Renal cortex interstitium (tissue), 15 donors: ENCODE results near the gene SPTLC2. TPM values are rescaled to one million over a fixed set of nuclear protein-coding genes. Genes with fewer than 3 reads are reported as not detected.
"Not testable (repeated sequence)": the region's sequence is repeated elsewhere in the genome, so short reads cannot be mapped to it uniquely, and the experiment has no call there.

Experiments
- DNase-seq, 11 donors: peaks; one replicate each; pipeline ENCODE4 v3.0.0-alpha.2; 2013; ENCODE audit warnings: low read depth in 9 of 11, low spot score in 4 of 11; ENCODE audit errors: extremely low read depth in 1 of 11
- long read RNA-seq, 16 experiments: transcript quantifications; one replicate each; lab custom pipeline, GENCODE V29; 2026
- polyA plus RNA-seq, 3 donors: library from polyadenylated mRNA; unstranded; fragments of 120-200 nt; gene quantifications; one replicate each; pipeline ENCODE4 v1.2.1, GENCODE V29; 2013; ENCODE audit not compliant: insufficient read length in 3 of 3

Gene SPTLC2
- polyA plus RNA-seq = 10 to 100 TPM; 61.8 to 71.8 (median 71.7) TPM
- long read RNA-seq, donor 1, full-length matches to known transcripts = 10 of 10 reads
- long read RNA-seq, donor 1, partial matches to known transcripts = 0 of 10 reads
- long read RNA-seq, donor 1, other reads (novel, unspliced or antisense) = 0 of 10 reads
- long read RNA-seq, donor 2, full-length matches to known transcripts = 3 of 3 reads
- long read RNA-seq, donor 2, partial matches to known transcripts = 0 of 3 reads
- long read RNA-seq, donor 2, other reads (novel, unspliced or antisense) = 0 of 3 reads
- long read RNA-seq, donor 3, full-length matches to known transcripts = 12 of 12 reads
- long read RNA-seq, donor 3, partial matches to known transcripts = 0 of 12 reads
- long read RNA-seq, donor 3, other reads (novel, unspliced or antisense) = 0 of 12 reads
- long read RNA-seq, donor 4, full-length matches to known transcripts = 14 of 14 reads
- long read RNA-seq, donor 4, partial matches to known transcripts = 0 of 14 reads
- long read RNA-seq, donor 4, other reads (novel, unspliced or antisense) = 0 of 14 reads
- long read RNA-seq, donor 5 = 0 reads
- long read RNA-seq, donor 6, full-length matches to known transcripts = 14 of 14 reads
- long read RNA-seq, donor 6, partial matches to known transcripts = 0 of 14 reads
- long read RNA-seq, donor 6, other reads (novel, unspliced or antisense) = 0 of 14 reads
- long read RNA-seq, donor 7, full-length matches to known transcripts = 7 of 7 reads
- long read RNA-seq, donor 7, partial matches to known transcripts = 0 of 7 reads
- long read RNA-seq, donor 7, other reads (novel, unspliced or antisense) = 0 of 7 reads
- long read RNA-seq, donor 8 = 0 reads
- long read RNA-seq, donor 9, full-length matches to known transcripts = 17 of 17 reads
- long read RNA-seq, donor 9, partial matches to known transcripts = 0 of 17 reads
- long read RNA-seq, donor 9, other reads (novel, unspliced or antisense) = 0 of 17 reads
- long read RNA-seq, donor 10, full-length matches to known transcripts = 15 of 15 reads
- long read RNA-seq, donor 10, partial matches to known transcripts = 0 of 15 reads
- long read RNA-seq, donor 10, other reads (novel, unspliced or antisense) = 0 of 15 reads
- long read RNA-seq, donor 11, full-length matches to known transcripts = 10 of 10 reads
- long read RNA-seq, donor 11, partial matches to known transcripts = 0 of 10 reads
- long read RNA-seq, donor 11, other reads (novel, unspliced or antisense) = 0 of 10 reads
- long read RNA-seq, donor 12, full-length matches to known transcripts = 7 of 7 reads
- long read RNA-seq, donor 12, partial matches to known transcripts = 0 of 7 reads
- long read RNA-seq, donor 12, other reads (novel, unspliced or antisense) = 0 of 7 reads
- long read RNA-seq, donor 13 = 0 reads
- long read RNA-seq, donor 14, full-length matches to known transcripts = 15 of 15 reads
- long read RNA-seq, donor 14, partial matches to known transcripts = 0 of 15 reads
- long read RNA-seq, donor 14, other reads (novel, unspliced or antisense) = 0 of 15 reads
- long read RNA-seq, donor 15, full-length matches to known transcripts = 4 of 4 reads
- long read RNA-seq, donor 15, partial matches to known transcripts = 0 of 4 reads
- long read RNA-seq, donor 15, other reads (novel, unspliced or antisense) = 0 of 4 reads
- long read RNA-seq, donor 16, full-length matches to known transcripts = 50 of 80 reads
- long read RNA-seq, donor 16, partial matches to known transcripts = 30 of 80 reads
- long read RNA-seq, donor 16, other reads (novel, unspliced or antisense) = 0 of 80 reads

DNA sequence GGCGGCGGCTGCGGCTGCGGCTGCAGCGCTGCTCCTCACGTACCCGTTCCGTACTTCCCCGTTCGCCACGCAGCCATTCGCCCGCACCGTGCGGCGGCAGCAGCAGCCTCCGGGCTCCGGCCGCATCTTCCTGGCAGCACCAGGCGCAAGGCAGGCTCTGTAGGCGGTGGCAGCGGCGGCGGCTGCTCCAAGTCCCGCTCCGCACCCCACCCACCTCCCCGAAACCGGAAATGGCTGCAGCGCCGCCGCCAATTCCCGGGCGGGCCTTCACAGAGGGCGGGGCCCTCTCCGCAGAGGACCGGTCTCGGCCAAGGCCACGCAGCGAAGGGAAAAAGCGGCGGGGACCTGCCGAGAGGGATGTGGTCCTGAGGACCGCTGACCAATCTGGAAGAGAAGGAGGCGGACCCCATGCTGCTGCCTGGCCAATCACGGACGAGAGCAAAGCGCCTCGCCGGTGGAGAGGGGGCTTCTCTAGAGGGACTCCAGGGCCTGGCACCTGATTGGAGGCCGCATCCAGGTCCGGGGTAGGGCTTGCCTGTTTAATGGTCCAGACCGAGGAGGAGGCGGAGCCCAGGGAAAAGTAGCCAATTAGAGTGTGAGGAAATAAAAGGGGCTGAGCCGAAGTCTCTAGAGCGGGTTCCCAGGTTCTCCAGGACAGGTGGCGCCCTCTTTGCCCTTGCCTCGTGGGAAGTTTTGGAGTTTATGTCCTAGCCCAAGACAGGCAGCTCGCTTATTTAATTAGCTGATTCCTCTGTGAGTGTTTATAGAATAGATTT lies at the start of gene SPTLC2:
TSS of gene SPTLC2 (minus strand) at position 184 of the 776 bp plus-strand sequence. CDS start at position 126, 58 bp downstream.
- DNase-seq = peak; percentile 91 to 99 (median 97)

- no peak for DNase-seq
Observed at GRCh38 chr14:77663293-77663692, 46.9 kb upstream of the SPTLC2 start.

- not testable (repeated sequence) for DNase-seq
Observed at GRCh38 chr14:77661562-77661961, 45.1 kb upstream of the SPTLC2 start.

DNA sequence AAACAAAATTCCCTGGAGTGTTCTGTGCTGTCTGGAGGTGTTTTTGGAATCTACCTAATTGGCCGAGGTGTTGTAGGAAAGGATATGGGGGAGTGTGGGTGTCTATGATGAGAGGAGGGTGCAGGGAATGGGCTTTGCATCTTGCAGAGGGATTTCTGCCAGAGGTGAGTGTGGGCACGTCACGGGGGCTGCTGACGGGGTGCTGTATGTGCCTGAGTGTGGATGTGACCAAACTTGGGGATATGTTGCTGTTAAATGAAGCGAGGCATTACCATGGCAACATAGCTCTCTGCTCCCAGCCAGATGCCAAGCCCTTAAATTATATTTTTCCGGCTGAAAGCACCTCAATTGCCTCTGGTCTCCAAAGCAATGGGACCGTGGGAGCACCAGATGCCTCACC lies 44.3 kb upstream of the SPTLC2 start:
- DNase-seq = peak in 6 of 11 donors; percentile 15 to 57 (median 36)

- DNase-seq = no peak
Observed at GRCh38 chr14:77659831-77660230, 43.4 kb upstream of the SPTLC2 start.

GRCh38 chr14:77657280-77657679 lies 40.8 kb upstream of the SPTLC2 start:
- DNase-seq = no peak

- no peak for DNase-seq
Observed at GRCh38 chr14:77654001-77654441, 37.6 kb upstream of the SPTLC2 start.

- DNase-seq = no peak
Observed at GRCh38 chr14:77649326-77649725, 32.9 kb upstream of the SPTLC2 start.

GRCh38 chr14:77648520-77649200 lies 32.2 kb upstream of the SPTLC2 start:
- no peak for DNase-seq

- no peak for DNase-seq
Observed at GRCh38 chr14:77647853-77648252, 31.4 kb upstream of the SPTLC2 start.

DNA sequence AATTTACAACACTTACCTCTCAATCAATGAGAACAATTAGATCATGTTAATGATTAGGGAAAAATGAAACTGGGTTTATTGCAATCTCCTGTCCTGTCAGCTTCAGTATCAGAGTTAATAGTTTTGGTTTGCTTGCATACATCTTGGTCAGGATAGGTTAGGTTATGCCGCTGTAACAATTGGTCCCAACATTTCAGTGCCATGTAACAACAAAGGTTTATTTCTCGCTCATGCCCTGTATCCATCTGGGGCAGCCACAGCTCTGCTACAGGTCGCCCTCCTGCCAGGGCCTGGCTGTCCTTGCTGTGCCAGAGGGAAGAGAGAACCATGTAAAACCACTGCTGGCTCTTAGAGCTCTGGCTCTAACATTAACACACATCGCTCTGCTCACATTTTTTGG lies 30.5 kb upstream of the SPTLC2 start:
- DNase-seq = no peak

DNA sequence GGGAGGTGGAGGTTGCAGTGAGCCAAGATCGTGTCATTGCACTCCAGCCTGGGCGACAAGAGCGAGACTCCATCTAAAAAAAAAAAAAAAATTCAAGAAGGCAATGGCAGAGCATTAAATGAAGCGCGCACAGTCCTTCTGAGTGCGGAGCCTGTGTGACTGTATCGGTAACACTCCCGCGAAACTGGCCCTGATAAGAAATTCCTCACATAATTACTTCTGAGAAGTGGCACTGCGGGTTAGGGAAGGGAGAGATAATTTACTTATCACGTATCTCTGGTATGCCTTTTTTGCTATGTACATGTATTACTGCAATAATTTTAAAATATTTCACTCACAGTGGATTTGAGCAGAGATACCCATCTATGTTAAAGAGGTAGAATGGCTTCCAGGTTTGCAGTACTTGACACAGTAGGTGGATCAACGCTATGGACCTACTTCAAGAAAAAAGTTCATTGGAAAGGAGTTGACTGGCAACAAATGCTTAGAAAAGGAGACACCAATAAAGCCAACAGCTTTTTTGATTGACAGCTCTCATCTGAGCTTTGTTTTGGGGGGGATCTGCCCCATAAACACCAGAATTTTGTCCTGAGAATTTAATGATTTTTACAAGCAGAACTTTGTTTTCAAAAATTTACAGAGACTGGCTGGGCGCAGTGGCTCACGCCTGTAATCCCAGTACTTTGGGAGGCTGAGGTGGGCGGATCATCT lies 29.2 kb upstream of the SPTLC2 start:
- DNase-seq = no peak

- no peak for DNase-seq
Observed at GRCh38 chr14:77642407-77642806, 26.0 kb upstream of the SPTLC2 start.

- peak in 4 of 11 donors; percentile 31 to 46 (median 33) for DNase-seq
Observed at GRCh38 chr14:77641534-77642341, 25.3 kb upstream of the SPTLC2 start.

GRCh38 chr14:77640756-77641533 lies 24.5 kb upstream of the SPTLC2 start:
- peak in 2 of 11 donors; percentile 15 to 16 for DNase-seq
